Measurements from ENCODE around the gene RASSF10. TPM values are rescaled to one million over a fixed set of nuclear protein-coding genes. Genes with fewer than 3 reads are reported as not detected.

The RASSF10 gene
- total and polyA plus RNA-seq, 8 donors, result 0.06 to 0.41 (median 0.26) TPM; not detected in 4

DNA sequence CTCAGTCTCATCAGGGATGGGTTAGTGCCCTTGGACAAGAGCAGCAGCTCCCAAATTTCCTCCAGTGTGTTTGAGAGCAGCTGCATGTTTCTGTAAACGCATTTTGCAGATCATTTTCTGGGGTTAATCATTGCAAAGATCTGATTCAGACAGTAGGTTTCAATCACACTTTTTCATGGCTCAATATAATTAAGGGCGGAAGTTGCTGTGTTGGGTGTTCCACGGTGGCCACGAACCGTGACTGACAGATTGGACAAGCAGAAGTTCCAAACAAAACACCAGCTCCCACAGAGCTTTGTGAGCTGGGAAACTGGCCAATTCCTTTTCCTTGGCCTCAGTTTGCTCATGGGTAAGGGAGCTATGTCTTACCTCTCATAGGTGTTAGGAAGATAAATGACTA lies 8.4 kb upstream of the RASSF10 start:
- intact Hi-C loops (cut with DNase I), result no loop called here
- TF ChIP-seq, protein P1, sequence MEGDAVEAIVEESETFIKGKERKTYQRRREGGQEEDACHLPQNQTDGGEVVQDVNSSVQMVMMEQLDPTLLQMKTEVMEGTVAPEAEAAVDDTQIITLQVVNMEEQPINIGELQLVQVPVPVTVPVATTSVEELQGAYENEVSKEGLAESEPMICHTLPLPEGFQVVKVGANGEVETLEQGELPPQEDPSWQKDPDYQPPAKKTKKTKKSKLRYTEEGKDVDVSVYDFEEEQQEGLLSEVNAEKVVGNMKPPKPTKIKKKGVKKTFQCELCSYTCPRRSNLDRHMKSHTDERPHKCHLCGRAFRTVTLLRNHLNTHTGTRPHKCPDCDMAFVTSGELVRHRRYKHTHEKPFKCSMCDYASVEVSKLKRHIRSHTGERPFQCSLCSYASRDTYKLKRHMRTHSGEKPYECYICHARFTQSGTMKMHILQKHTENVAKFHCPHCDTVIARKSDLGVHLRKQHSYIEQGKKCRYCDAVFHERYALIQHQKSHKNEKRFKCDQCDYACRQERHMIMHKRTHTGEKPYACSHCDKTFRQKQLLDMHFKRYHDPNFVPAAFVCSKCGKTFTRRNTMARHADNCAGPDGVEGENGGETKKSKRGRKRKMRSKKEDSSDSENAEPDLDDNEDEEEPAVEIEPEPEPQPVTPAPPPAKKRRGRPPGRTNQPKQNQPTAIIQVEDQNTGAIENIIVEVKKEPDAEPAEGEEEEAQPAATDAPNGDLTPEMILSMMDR (IDR thresholded peaks at IDR 0.05), result no peak

DNA sequence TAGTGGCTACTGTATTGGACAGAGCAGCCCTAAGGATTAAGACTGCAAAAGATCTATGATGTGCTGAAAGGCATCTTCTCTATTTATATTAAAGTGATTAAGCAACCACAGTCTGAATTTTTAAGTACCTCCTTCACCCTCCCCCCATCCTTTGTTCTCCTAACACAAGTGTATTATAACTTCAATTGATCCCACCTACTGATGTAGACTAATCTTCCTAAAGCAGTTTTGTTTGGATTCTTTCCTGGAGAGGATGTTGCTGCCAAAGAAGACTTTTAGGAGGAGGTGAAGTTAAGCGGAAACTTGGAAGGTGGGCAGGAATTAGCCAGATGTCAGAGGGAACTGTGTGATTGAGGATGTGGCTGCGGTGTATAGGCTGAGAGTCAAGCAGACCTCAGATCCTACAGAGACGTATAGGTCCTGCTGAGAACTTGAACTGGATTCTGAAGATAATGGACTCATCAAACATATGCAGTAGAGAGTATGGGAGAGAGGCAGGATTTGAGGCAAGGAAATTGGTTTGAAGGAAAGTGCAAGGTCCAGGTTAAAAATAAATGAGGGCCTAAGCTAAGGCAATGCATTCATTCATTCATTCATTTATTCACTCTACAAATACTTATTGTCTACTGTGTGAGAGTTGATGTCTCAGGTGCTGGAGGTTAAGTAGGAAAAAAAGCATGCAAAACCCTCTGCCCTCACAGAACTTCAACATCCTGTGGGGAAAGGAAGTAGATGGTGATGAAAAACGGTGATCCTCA lies 5.2 kb upstream of the RASSF10 start:
- FAIRE-seq, result no peak
- Histone ChIP-seq H3K9me3 (no peaks in the 10 kb centered on the region), H3K4me3 (no peak overlapping the region), H3K27ac (no peak overlapping the region), H3K4me1 (peaks cover 0 to 9% (median 0%) of the 10 kb centered on the region in 3 donors), H3K36me3 (no peaks in the 10 kb centered on the region), H3K27me3 (peaks cover 0 to 1% (median 0%) of the 10 kb centered on the region in 4 donors)
- TF ChIP-seq, protein P1 (IDR thresholded peaks at IDR 0.05), result no peak
- intact Hi-C loops (cut with DNase I), result no loop called here
- ATAC-seq, result no peak
- no peak for DNase-seq
- 80 to 89% methylated on average over 4 of the region's 4 CpGs for WGBS, 2 donors

More for the DNA sequence above, 8.4 kb upstream of the RASSF10 start:
- Histone ChIP-seq H3K27me3 (no peaks in the 10 kb centered on the region), H3K36me3 (no peaks in the 10 kb centered on the region), H3K4me3 (no peak overlapping the region), H3K27ac (no peak overlapping the region), H3K4me1 (peaks cover 0 to 9% (median 5%) of the 10 kb centered on the region in 3 donors), H3K9me3 (no peaks in the 10 kb centered on the region)
- DNase-seq, result no peak
- WGBS, 2 donors, result 19 to 23% methylated on average over 5 of the region's 5 CpGs
- ATAC-seq, result peak in 2 of 4 donors; percentile 23 to 29
- no peak for FAIRE-seq

DNA sequence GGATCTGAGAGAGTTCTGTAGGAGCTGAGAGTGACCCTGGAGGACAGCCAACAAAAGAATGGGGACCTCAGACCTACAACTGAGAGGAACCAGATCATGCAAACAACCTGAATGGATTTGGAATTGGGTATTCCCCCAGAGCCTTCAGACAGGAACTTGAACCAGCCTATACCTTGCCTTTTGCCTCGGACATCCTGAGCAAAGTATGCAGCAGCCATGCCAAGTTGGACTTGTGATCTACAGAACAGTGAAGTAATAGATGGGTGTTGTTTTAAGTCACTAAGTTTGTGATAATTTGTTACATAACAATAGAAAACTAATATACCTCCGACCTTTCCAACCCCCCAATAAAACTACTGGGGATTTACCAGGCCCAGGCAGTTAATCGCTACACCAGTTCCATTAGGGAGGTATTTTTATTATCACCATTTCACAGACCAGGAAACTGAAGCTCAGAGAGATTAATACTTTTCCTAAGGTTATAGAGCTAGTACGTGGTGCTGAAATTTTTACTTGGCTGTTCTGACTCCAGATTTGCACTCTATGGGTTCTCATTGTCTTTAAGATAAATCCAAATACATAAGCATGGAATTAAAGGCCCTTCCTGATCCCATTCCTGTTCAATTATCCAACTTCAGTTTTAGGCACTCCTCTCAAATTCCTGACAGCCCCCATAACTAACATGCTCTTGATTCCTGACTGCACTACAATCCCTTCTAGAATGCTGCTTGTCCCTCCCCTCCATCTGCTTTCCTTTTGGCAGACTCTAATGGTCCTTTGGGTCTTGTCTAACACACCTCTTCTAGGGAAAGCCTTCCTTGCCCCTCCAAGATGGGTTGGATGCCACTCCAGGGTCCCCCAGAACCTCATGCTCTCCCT lies 1.7 kb upstream of the RASSF10 start:
- H3K4me3 ChIP-seq, result no peak overlapping the region
- ATAC-seq, result no peak
- WGBS, 2 donors, result 87 to 91% methylated on average over 4 of the region's 4 CpGs

DNA sequence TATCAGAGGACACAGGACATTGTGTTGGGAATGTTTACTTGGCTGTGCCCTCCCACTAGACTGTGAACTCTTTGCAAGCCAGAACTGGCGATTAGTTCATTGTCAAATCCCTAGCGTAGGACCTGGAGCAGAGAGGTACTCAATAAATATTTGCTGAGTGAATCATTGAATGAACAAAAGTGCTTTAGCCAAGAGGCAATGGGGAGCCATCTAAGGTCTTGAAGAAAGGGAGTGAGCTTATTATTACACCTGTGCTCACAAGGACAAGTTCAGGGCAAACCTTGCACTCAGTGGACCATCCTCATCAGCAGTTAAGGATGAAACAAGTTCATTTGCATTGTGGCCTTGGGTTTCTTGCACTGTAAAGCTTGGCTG lies 1.1 kb upstream of the RASSF10 start:
- H3K27me3 ChIP-seq, result peaks cover 0 to 8% (median 2%) of the 10 kb centered on the region in 4 donors
- FAIRE-seq, result no peak
- intact Hi-C loops (cut with DNase I), result no loop called here
- peaks cover 0 to 5% (median 0%) of the 10 kb centered on the region in 4 donors for H3K9me3 ChIP-seq
- H3K36me3 ChIP-seq, result no peaks in the 10 kb centered on the region
- peak; percentile 24 to 64 (median 34) for ATAC-seq
- H3K27ac ChIP-seq, result no peak overlapping the region
- H3K4me3 ChIP-seq, result no peak overlapping the region
- 11 to 16% methylated on average over 2 of the region's 2 CpGs for WGBS, 2 donors
- TF ChIP-seq, protein P1 (IDR thresholded peaks at IDR 0.05), result no peak
- peaks cover 10 to 25% (median 13%) of the 10 kb centered on the region in 3 donors for H3K4me1 ChIP-seq
- DNase-seq, result peak in 1 of 6 donors; percentile 6

More for the DNA sequence above, 1.7 kb upstream of the RASSF10 start:
- intact Hi-C loops (cut with DNase I), result no loop called here
- Histone ChIP-seq H3K4me1 (peaks cover 3 to 19% (median 7%) of the 10 kb centered on the region in 3 donors), H3K9me3 (peaks cover 0 to 5% (median 0%) of the 10 kb centered on the region in 4 donors), H3K27me3 (peaks cover 0 to 8% (median 2%) of the 10 kb centered on the region in 4 donors), H3K36me3 (no peaks in the 10 kb centered on the region), H3K27ac (no peak overlapping the region)
- TF ChIP-seq, protein P1 (IDR thresholded peaks at IDR 0.05), result no peak
- FAIRE-seq, result no peak
- DNase-seq, result no peak

Data from pancreas (tissue), 10 donors.